HG03378 (cell line): ENCODE measurements around the gene SF1.

ENCODE experiments used
- ATAC-seq: cut with Tn5 transposase; IDR thresholded peaks from one replicate; pipeline ENCODE4 v1.9.1; 2021; ENCODE audit warnings: mild to moderate bottlenecking, moderate library complexity; ENCODE audit not compliant: unreplicated experiment

Gene SF1

GRCh38 chr11:64728757-64729365 is 49.5 kb downstream of the SF1 start:
- ATAC-seq: no peak

- ATAC-seq: no peak
Observed at GRCh38 chr11:64726867-64727530, 51.3 kb downstream of the SF1 start.

- no peak for ATAC-seq
Observed at GRCh38 chr11:64726211-64726641, 52.1 kb downstream of the SF1 start.

GRCh38 chr11:64724863-64725532 is 53.3 kb downstream of the SF1 start:
- ATAC-seq: no peak

GRCh38 chr11:64723907-64724862 is 54.2 kb downstream of the SF1 start:
- ATAC-seq: no peak

GRCh38 chr11:64723117-64723906 is 55.0 kb downstream of the SF1 start, which contains the start of gene NRXN2:
TSS of gene NRXN2 (minus strand) at chr11:64723197. CDS start at chr11:64713699, 9,498 bp downstream.
- ATAC-seq: no peak

GRCh38 chr11:64722141-64723065 is 55.9 kb downstream of the SF1 start:
- no peak for ATAC-seq

GRCh38 chr11:64721359-64721699 is 57.0 kb downstream of the SF1 start:
- no peak for ATAC-seq

GRCh38 chr11:64720640-64721358 is 57.5 kb downstream of the SF1 start:
- ATAC-seq: no peak

- no peak for ATAC-seq
Observed at GRCh38 chr11:64720167-64720566, 58.2 kb downstream of the SF1 start.

- ATAC-seq: no peak
Observed at GRCh38 chr11:64719406-64719805, 58.9 kb downstream of the SF1 start.

GRCh38 chr11:64718780-64719124 is 59.6 kb downstream of the SF1 start:
- no peak for ATAC-seq

- ATAC-seq: no peak
Observed at GRCh38 chr11:64718084-64718779, 60.1 kb downstream of the SF1 start.

GRCh38 chr11:64717268-64717578 is 61.1 kb downstream of the SF1 start:
- no peak for ATAC-seq

GRCh38 chr11:64716473-64717267 is 61.7 kb downstream of the SF1 start:
- no peak for ATAC-seq

- no peak for ATAC-seq
Observed at GRCh38 chr11:64715756-64716472, 62.4 kb downstream of the SF1 start.

- no peak for ATAC-seq
Observed at GRCh38 chr11:64715110-64715509, 63.2 kb downstream of the SF1 start.
